Thyroid gland (tissue), 4 donors: ENCODE measurements around the gene CD302. TPM values are rescaled to one million over a fixed set of nuclear protein-coding genes. Genes with fewer than 3 reads are reported as not detected.
A peak's percentile ranks its signal among the peaks of the same experiment; 100 is the strongest.

ENCODE experiments used
- DNase-seq, 2 donors: peaks; one replicate each; pipeline ENCODE4 v3.0.0-alpha.2; 2019
- H3K27ac ChIP-seq, 3 donors: fragments of 200-600 bp; sonication (generic); 1 replicate in 2 of 3; 2 replicates in 1 of 3; pipeline ENCODE4 v1.5.1; 2016 to 2019; ENCODE audit warnings: mild to moderate bottlenecking in 1 of 3, moderate library complexity in 1 of 3
- H3K27me3 ChIP-seq: fragments of 200-600 bp; sonication (generic); one replicate; pipeline ENCODE4 v1.5.1; 2019
- H3K36me3 ChIP-seq, 2 donors: fragments of 200-600 bp; sonication (generic); one replicate each; pipeline ENCODE4 v1.5.1; 2016 to 2019
- H3K4me1 ChIP-seq, 2 donors: fragments of 200-600 bp; sonication (generic); one replicate each; pipeline ENCODE4 v1.5.1; 2017 to 2019
- H3K4me3 ChIP-seq, 3 donors: fragments of 200-600 bp; sonication (generic); replicated peaks in 1 of 3; 1 replicate in 2 of 3; 2 replicates in 1 of 3; pipeline ENCODE4 v1.5.1; 2016; ENCODE audit warnings: mild to moderate bottlenecking in 1 of 3
- H3K9me3 ChIP-seq: fragments of 200-600 bp; sonication (generic); one replicate; pipeline ENCODE4 v1.5.1; 2017
- CTCF ChIP-seq, 6 experiments: fragments of 200-600 bp in 3 of 6; fragments of 450-650 bp in 3 of 6; sonication (generic) in 3 of 6; IDR thresholded peaks; one replicate each; pipeline ENCODE4 v1.5.1; 2016 to 2019; ENCODE audit warnings: antibody characterized with exemption in 6 of 6, mild to moderate bottlenecking in 2 of 6, inconsistent platforms in 1 of 6, moderate library complexity in 1 of 6
- POLR2A ChIP-seq, 2 donors: fragments of 450-650 bp; IDR thresholded peaks; one replicate each; pipeline ENCODE4 v1.6.1; 2017; ENCODE audit warnings: antibody characterized with exemption in 2 of 2, mild to moderate bottlenecking in 2 of 2, moderate library complexity in 1 of 2
- WGBS, 2 donors: methylation state at CpG; one replicate each; pipeline ENCODE4 v1.1.5; 2017; 5-methylcytosine and 5-hydroxymethylcytosine counted together
- intact Hi-C: fragments of 100-400 bp; cut with DNase I; formaldehyde crosslinking; loops from one replicate; pipeline ENCODE4 v1.15.1; 2023
- total RNA-seq, 4 donors: library from RNA; depleted of rRNA; stranded (reverse); fragments of >200 nt; gene quantifications; one replicate each; pipeline ENCODE4 v1.2.3, GENCODE V29; 2016

CD302 gene
- total RNA-seq, 4 donors from 2014 or later = 64.4 to 122 (median 77.6) TPM

GRCh38 chr2:159803235-159803962, 5.4 kb upstream of the CD302 start:
- H3K4me1 ChIP-seq = no peaks in the 10 kb centered on the region
- TF ChIP-seq POLR2A (IDR thresholded peaks at IDR 0.05) = no peak
- no peak for DNase-seq
- H3K27me3 ChIP-seq = no peaks in the 10 kb centered on the region
- no peaks in the 10 kb centered on the region for H3K9me3 ChIP-seq
- H3K4me3 ChIP-seq = no peak overlapping the region
- no peaks in the 10 kb centered on the region for H3K36me3 ChIP-seq
- no peak overlapping the region for H3K27ac ChIP-seq
- intact Hi-C loops = loop anchor here (10.0 kb wide), 1 partner anchor 79 kb away; no protein-coding TSS in a partner anchor
- 50 to 53% methylated on average over 2 of the region's 2 CpGs for WGBS, 2 donors

GRCh38 chr2:159802673-159803072, 4.7 kb upstream of the CD302 start:
- Histone ChIP-seq H3K27ac (no peak overlapping the region), H3K36me3 (no peaks in the 10 kb centered on the region), H3K4me3 (no peak overlapping the region), H3K4me1 (no peaks in the 10 kb centered on the region), H3K9me3 (no peaks in the 10 kb centered on the region), H3K27me3 (no peaks in the 10 kb centered on the region)
- intact Hi-C loops = loop anchor here (10.0 kb wide), 1 partner anchor 78 kb away; no protein-coding TSS in a partner anchor
- WGBS, 2 donors = 89 to 98% methylated on average over 5 of the region's 5 CpGs
- DNase-seq = no peak
- TF ChIP-seq CTCF (IDR thresholded peaks at IDR 0.05) (no peak), POLR2A (IDR thresholded peaks at IDR 0.05) (no peak)

DNA sequence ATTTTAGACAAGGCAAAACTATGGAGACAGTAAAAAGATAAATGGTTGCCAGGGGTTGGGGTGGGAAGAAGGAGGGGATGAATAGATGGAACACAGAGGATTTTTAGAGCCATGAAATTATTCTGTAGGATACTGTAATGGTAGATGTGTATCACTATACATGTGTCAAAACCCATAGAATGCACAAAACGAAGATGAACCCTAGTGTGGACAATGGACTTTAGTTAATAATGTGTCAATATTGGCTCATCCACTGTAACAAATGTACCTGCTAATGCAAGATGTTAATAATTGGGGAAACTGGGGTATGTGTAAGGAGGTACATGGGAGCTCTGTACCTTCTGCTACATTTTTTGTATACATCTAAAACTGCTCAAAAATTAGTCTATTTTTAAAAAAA, 1.8 kb upstream of the CD302 start:
- H3K9me3 ChIP-seq = no peaks in the 10 kb centered on the region
- no peak for TF ChIP-seq POLR2A (IDR thresholded peaks at IDR 0.05)
- peaks cover 17 to 22% of the 10 kb centered on the region in 2 donors for H3K4me1 ChIP-seq
- WGBS, 2 donors = 95 to 98% methylated on average over 1 of the region's 1 CpG
- DNase-seq = no peak
- H3K27ac ChIP-seq = no peak overlapping the region
- intact Hi-C loops = loop anchor here (10.0 kb wide), 1 partner anchor 75 kb away; no protein-coding TSS in a partner anchor
- H3K4me3 ChIP-seq = no peak overlapping the region
- H3K27me3 ChIP-seq = no peaks in the 10 kb centered on the region
- no peaks in the 10 kb centered on the region for H3K36me3 ChIP-seq

GRCh38 chr2:159798376-159798725, 343 bp upstream of the CD302 start:
- intact Hi-C loops = no loop called here
- Histone ChIP-seq H3K4me1 (peaks cover 17 to 22% of the 10 kb centered on the region in 2 donors), H3K36me3 (no peaks in the 10 kb centered on the region), H3K9me3 (no peaks in the 10 kb centered on the region), H3K27ac (peak overlapping the region in 2 of 3 donors; percentile 80 to 92), H3K27me3 (no peaks in the 10 kb centered on the region), H3K4me3 (peak overlapping the region; percentile 31 to 90 (median 57))
- DNase-seq = no peak
- WGBS, 2 donors = 7 to 8% methylated on average over 9 of the region's 9 CpGs
- TF ChIP-seq POLR2A (IDR thresholded peaks at IDR 0.05) (no peak), CTCF (IDR thresholded peaks at IDR 0.05) (no peak)

- 3 to 6% methylated on average over 4 of the region's 4 CpGs for WGBS, 2 donors
- H3K4me1 ChIP-seq = peaks cover 17 to 22% of the 10 kb centered on the region in 2 donors
- DNase-seq = no peak
- no peaks in the 10 kb centered on the region for H3K27me3 ChIP-seq
- intact Hi-C loops = no loop called here
- peak overlapping the region in 2 of 3 donors; percentile 80 to 92 for H3K27ac ChIP-seq
- no peak for TF ChIP-seq POLR2A (IDR thresholded peaks at IDR 0.05)
- no peak for TF ChIP-seq CTCF (IDR thresholded peaks at IDR 0.05)
- H3K9me3 ChIP-seq = no peaks in the 10 kb centered on the region
- peak overlapping the region; percentile 31 to 90 (median 57) for H3K4me3 ChIP-seq
- no peaks in the 10 kb centered on the region for H3K36me3 ChIP-seq
These were observed 824 bp downstream of the CD302 start for GRCh38 chr2:159797225-159797542.

DNA sequence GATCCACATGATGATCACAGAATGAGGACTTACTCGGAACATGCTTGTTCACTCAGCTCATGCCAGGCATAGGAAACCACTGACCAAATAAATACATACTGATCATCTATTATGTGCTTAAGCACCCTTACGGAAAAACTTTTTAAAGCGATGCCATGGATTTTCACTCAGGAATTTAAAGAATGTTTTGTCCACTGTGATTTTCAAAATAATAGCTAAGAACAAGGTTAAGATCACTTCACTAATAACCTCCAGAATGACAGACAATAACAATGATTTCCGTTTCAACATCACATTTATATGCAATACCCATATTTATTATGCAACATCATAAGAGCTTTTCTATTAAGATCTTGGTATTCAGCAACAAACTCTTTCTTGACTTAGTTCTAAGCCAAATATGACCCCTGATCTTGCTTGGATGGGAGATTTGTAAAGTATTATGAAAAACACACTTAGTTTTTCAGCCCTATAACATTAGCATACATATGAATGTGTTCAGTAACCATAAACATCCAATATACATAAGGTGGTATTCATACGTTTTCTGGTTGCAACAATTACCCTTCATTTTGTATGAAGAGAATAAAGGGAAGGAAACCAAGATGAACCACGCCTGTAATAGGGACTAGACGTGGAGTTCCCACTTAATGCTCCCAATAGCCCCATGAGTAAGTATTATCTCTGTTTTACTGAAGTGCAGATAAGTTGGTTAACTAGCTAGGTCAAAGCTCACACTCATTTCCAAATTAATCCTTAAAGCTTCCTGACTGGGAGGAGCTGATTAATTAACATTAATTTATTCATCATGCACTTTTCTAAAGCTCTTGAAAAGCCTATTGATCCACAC, 1.9 kb downstream of the CD302 start:
- no peaks in the 10 kb centered on the region for H3K36me3 ChIP-seq
- H3K9me3 ChIP-seq = no peaks in the 10 kb centered on the region
- DNase-seq = no peak
- no peak overlapping the region for H3K4me3 ChIP-seq
- H3K27ac ChIP-seq = peak overlapping the region in 1 of 3 donors; percentile 80
- WGBS, 2 donors = 80 to 83% methylated on average over 7 of the region's 7 CpGs
- peaks cover 17 to 22% of the 10 kb centered on the region in 2 donors for H3K4me1 ChIP-seq
- no peaks in the 10 kb centered on the region for H3K27me3 ChIP-seq
- TF ChIP-seq POLR2A (IDR thresholded peaks at IDR 0.05) (no peak), CTCF (IDR thresholded peaks at IDR 0.05) (no peak)
- intact Hi-C loops = no loop called here
